G401 (cell line): ENCODE measurements around the gene PROZ. TPM values are rescaled to one million over a fixed set of nuclear protein-coding genes. Genes with fewer than 3 reads are reported as not detected.

Experiments used
- DNase-seq: peaks from one replicate; pipeline ENCODE4 v3.0.0-alpha.2; 2015; ENCODE audit warnings: low spot score
- in situ Hi-C: cut with HindIII; loops from 2 replicates; pipeline ENCODE4 v1.10.0; 2016; ENCODE audit warnings: low sequenced_read_pairs, mixed read lengths
- total RNA-seq: library from RNA; depleted of rRNA; stranded (reverse); fragments of >200 nt; shearing (Covaris generic); gene quantifications from 2 replicates; pipeline ENCODE4 v1.2.3, GENCODE V29; 2014

The PROZ gene
- total RNA-seq, 1 experiment from 2014 or later: not detected

GRCh38 chr13:113138792-113139551 lies 19.5 kb upstream of the PROZ start:
- peak; percentile 51 for DNase-seq
- in situ Hi-C loops: no loop called here

GRCh38 chr13:113139577-113139976 lies 18.9 kb upstream of the PROZ start:
- in situ Hi-C loops: no loop called here
- no peak for DNase-seq

GRCh38 chr13:113140677-113141600 lies 17.5 kb upstream of the PROZ start:
- in situ Hi-C loops: no loop called here
- DNase-seq: no peak

GRCh38 chr13:113141601-113141970 lies 16.9 kb upstream of the PROZ start:
- DNase-seq: no peak
- in situ Hi-C loops: no loop called here

GRCh38 chr13:113142876-113143275 lies 15.6 kb upstream of the PROZ start:
- in situ Hi-C loops: no loop called here
- no peak for DNase-seq

- DNase-seq: no peak
- in situ Hi-C loops: no loop called here
Observed at GRCh38 chr13:113143466-113144254, 14.8 kb upstream of the PROZ start.

- DNase-seq: no peak
- in situ Hi-C loops: no loop called here
Observed at GRCh38 chr13:113144255-113144629, 14.2 kb upstream of the PROZ start.

- in situ Hi-C loops: no loop called here
- no peak for DNase-seq
Observed at GRCh38 chr13:113145496-113145895, 13.0 kb upstream of the PROZ start.

GRCh38 chr13:113145911-113146598 lies 12.4 kb upstream of the PROZ start:
- in situ Hi-C loops: no loop called here
- no peak for DNase-seq

GRCh38 chr13:113146750-113147149 lies 11.7 kb upstream of the PROZ start:
- in situ Hi-C loops: no loop called here
- DNase-seq: no peak

GRCh38 chr13:113147206-113147605 lies 11.2 kb upstream of the PROZ start:
- DNase-seq: peak; percentile 57
- in situ Hi-C loops: no loop called here

GRCh38 chr13:113148407-113148806 lies 10.0 kb upstream of the PROZ start:
- in situ Hi-C loops: no loop called here
- DNase-seq: no peak

GRCh38 chr13:113148940-113149503 lies 9.4 kb upstream of the PROZ start:
- DNase-seq: no peak
- in situ Hi-C loops: no loop called here

GRCh38 chr13:113149711-113150549 lies 8.5 kb upstream of the PROZ start:
- in situ Hi-C loops: no loop called here
- DNase-seq: no peak

- DNase-seq: no peak
- in situ Hi-C loops: no loop called here
Observed at GRCh38 chr13:113150550-113151365, 7.7 kb upstream of the PROZ start.

GRCh38 chr13:113151745-113152690 lies 6.4 kb upstream of the PROZ start:
- in situ Hi-C loops: no loop called here

More at GRCh38 chr13:113151745-113152690, 6.4 kb upstream of the PROZ start:
- DNase-seq: no peak
